K562 (cell line): ENCODE results near the gene DESI2. TPM values are rescaled to one million over a fixed set of nuclear protein-coding genes. Genes with fewer than 3 reads are reported as not detected.

ENCODE experiments used
- ATAC-seq: fragments of 200-7000 bp; cut with Tn5 transposase; 3 replicates; pipeline ENCODE4 v1.9.1; 2020; ENCODE audit warnings: moderate library complexity
- BruUV-seq: library from RNA; stranded (reverse); fragments of 400-500 nt; replicated peaks from 2 replicates; lab custom pipeline; 2021; lab: Mats Ljungman, UMichigan
- CTCF ChIA-PET: fragments of 300-600 bp; formaldehyde crosslinking; extraction: SDS; loops from one replicate; lab custom pipeline; 2021; ENCODE audit warnings: low intra/inter-chr PET ratio; lab: Yijun Ruan, JAX
- POLR2A ChIA-PET: fragments of 300-600, 350-650 bp; sonication (Branson Sonifier 250); formaldehyde crosslinking; extraction: SDS; loops from one replicate; lab custom pipeline; 2021; ENCODE audit warnings: antibody characterized with exemption, inconsistent platforms; lab: Yijun Ruan, JAX
- DNase-seq, 4 experiments: peaks; one replicate each; pipeline versions ENCODE4 v3.0.0 to v3.0.0-alpha.2; 2011 to 2018; ENCODE audit warnings: low spot score in 3 of 4, mixed read lengths in 3 of 4; ENCODE audit errors: extremely low read depth in 1 of 4
- FAIRE-seq: peaks from 2 replicates; lab custom pipeline; 2011; peaks lifted over from hg19 to GRCh38; lab: Jason Lieb, UNC
- H2AFZ ChIP-seq: 2 replicates; pipeline ENCODE4 v1.6.0; 2011; ENCODE audit warnings: low read depth, low read length, control low read depth, inconsistent platforms
- H3K27ac ChIP-seq: fragments of 200-600 bp; 3 replicates; pipeline ENCODE4 v1.8.0; 2011; ENCODE audit warnings: low read depth, mild to moderate bottlenecking, control low read depth, inconsistent platforms, low read length, moderate library complexity, mixed read lengths; ENCODE audit errors: extremely low read depth
- H3K27me3 ChIP-seq, 2 experiments: fragments of 300-600 bp in 1 of 2; 2 replicates in 1 of 2; 3 replicates in 1 of 2; pipeline versions ENCODE4 v1.6.0 to v1.8.0; 2011; ENCODE audit warnings: inconsistent platforms in 2 of 2, low read length in 2 of 2, mild to moderate bottlenecking in 1 of 2, mixed read lengths in 1 of 2, moderate library complexity in 1 of 2; ENCODE audit not compliant: control insufficient read depth in 2 of 2, insufficient read depth in 2 of 2
- H3K36me3 ChIP-seq: fragments of 300-600 bp; 3 replicates; pipeline ENCODE4 v1.8.0; 2011; ENCODE audit warnings: mild to moderate bottlenecking, low read length, inconsistent platforms; ENCODE audit not compliant: control insufficient read depth, insufficient read depth
- H3K4me1 ChIP-seq, 2 experiments: fragments of 200-600 bp in 1 of 2; replicated peaks in 1 of 2; 2 replicates in 1 of 2; 3 replicates in 1 of 2; pipeline versions ENCODE4 v1.5.1 to v1.8.0; 2011; ENCODE audit warnings: inconsistent platforms in 2 of 2, low read length in 2 of 2, mild to moderate bottlenecking in 1 of 2, mixed read lengths in 1 of 2, moderate library complexity in 1 of 2; ENCODE audit not compliant: control insufficient read depth in 2 of 2, insufficient read depth in 2 of 2
- H3K4me2 ChIP-seq: 2 replicates; pipeline ENCODE4 v1.6.1; 2011; ENCODE audit warnings: low read length, control low read depth, inconsistent platforms, mixed read lengths; ENCODE audit not compliant: insufficient read depth
- H3K4me3 ChIP-seq: fragments of 200-600 bp; sonication (generic), shearing (Covaris generic); 2 replicates; pipeline ENCODE4 v1.5.1; 2016; ENCODE audit warnings: control low read depth, inconsistent platforms
- H3K79me2 ChIP-seq: fragments of 200-600 bp; 3 replicates; pipeline ENCODE4 v1.8.0; 2011; ENCODE audit warnings: low read length, inconsistent platforms; ENCODE audit not compliant: control insufficient read depth, insufficient read depth
- H3K9ac ChIP-seq, 2 experiments: 2 replicates each; pipeline versions ENCODE4 v1.6.0 to v1.6.1; 2011; ENCODE audit warnings: low read depth in 2 of 2, low read length in 2 of 2, control low read depth in 1 of 2, inconsistent platforms in 1 of 2, mild to moderate bottlenecking in 1 of 2, mixed read lengths in 1 of 2; ENCODE audit not compliant: insufficient read depth in 1 of 2
- H3K9me1 ChIP-seq: one replicate; pipeline ENCODE4 v1.6.0; 2011; ENCODE audit warnings: inconsistent platforms, mild to moderate bottlenecking, low read length, moderate library complexity; ENCODE audit not compliant: control insufficient read depth, insufficient read depth
- H3K9me3 ChIP-seq: replicated peaks from 2 replicates; pipeline ENCODE4 v1.5.1; 2011; ENCODE audit warnings: low read depth, low read length, inconsistent platforms; ENCODE audit not compliant: control insufficient read depth, insufficient read depth
- H4K20me1 ChIP-seq: replicated peaks from 2 replicates; pipeline ENCODE4 v1.6.1; 2011; ENCODE audit warnings: low read length, inconsistent platforms, mixed read lengths; ENCODE audit not compliant: control insufficient read depth, insufficient read depth
- CBX2 ChIP-seq: fragments of 200-600 bp; sonication (generic); IDR thresholded peaks from one replicate; pipeline ENCODE4 v1.6.1; 2012; ENCODE audit warnings: mild to moderate bottlenecking, low read length, inconsistent platforms; ENCODE audit not compliant: insufficient read depth, poor library complexity, severe bottlenecking
- CBX8 ChIP-seq: fragments of 200-600 bp; sonication (generic); IDR thresholded peaks from 2 replicates; pipeline ENCODE4 v1.6.1; 2012; ENCODE audit warnings: borderline replicate concordance, mixed run types, low read depth, mild to moderate bottlenecking, moderate library complexity, mixed read lengths, low read length, control low read depth, inconsistent platforms; ENCODE audit not compliant: poor library complexity, severe bottlenecking; ENCODE audit errors: extremely low read depth
- CEBPG ChIP-seq, 3 experiments: fragments of 200-800 bp in 1 of 3; sonication (Bioruptor generic) in 1 of 3; sonication (generic) in 1 of 3; formaldehyde crosslinking in 1 of 3; IDR thresholded peaks in 2 of 3; conservative IDR thresholded peaks in 1 of 3; 2 replicates each; pipeline versions ENCODE4 v1.6.1 to v1.8.0; 2016 to 2022; ENCODE audit warnings: missing compliant biosample characterization in 2 of 3, missing genetic modification characterization in 2 of 3, mild to moderate bottlenecking in 1 of 3, missing genetic modification reagents in 1 of 3
- HINFP ChIP-seq: fragments of 450-650 bp; conservative IDR thresholded peaks from 2 replicates; pipeline ENCODE4 v1.6.1; 2016; ENCODE audit warnings: missing genetic modification characterization, low read depth, mild to moderate bottlenecking, control low read depth, missing compliant biosample characterization
- HNRNPUL1 ChIP-seq: fragments of 200-400 bp; formaldehyde crosslinking; IDR thresholded peaks from 2 replicates; pipeline ENCODE4 v1.6.1; 2017; ENCODE audit warnings: low read length
- JUND ChIP-seq, 2 experiments: IDR thresholded peaks; 2 replicates in 1 of 2; 3 replicates in 1 of 2; pipeline ENCODE4 v1.6.1; 2011; ENCODE audit warnings: borderline replicate concordance in 2 of 2, low read depth in 2 of 2, low read length in 2 of 2, improper control_type of control experiment in 1 of 2, missing biosample characterization in 1 of 2, missing genetic modification characterization in 1 of 2, missing genetic modification reagents in 1 of 2
- MEF2A ChIP-seq: IDR thresholded peaks from 2 replicates; pipeline ENCODE4 v1.6.1; 2011; ENCODE audit warnings: low read depth, mild to moderate bottlenecking, low read length, moderate library complexity; ENCODE audit not compliant: control insufficient read depth
- PURB ChIP-seq: sonication (generic); formaldehyde crosslinking; IDR thresholded peaks from 2 replicates; pipeline ENCODE4 v1.9.0; 2021; ENCODE audit warnings: low read depth, mild to moderate bottlenecking, missing genetic modification reagents
- PYGO2 ChIP-seq: fragments of 450-650 bp; IDR thresholded peaks from 2 replicates; pipeline ENCODE4 v1.6.1; 2016; ENCODE audit warnings: mild to moderate bottlenecking, missing genetic modification characterization, moderate library complexity, missing compliant biosample characterization
- RBM39 ChIP-seq: fragments of 200-400 bp; formaldehyde crosslinking; optimal IDR thresholded peaks from 2 replicates; pipeline ENCODE3; 2018; ENCODE audit warnings: low read depth, low read length
- RFX5 ChIP-seq: IDR thresholded peaks from 2 replicates; pipeline ENCODE4 v1.6.1; 2011; ENCODE audit warnings: low read depth, mild to moderate bottlenecking, improper control_type of control experiment, low read length
- WGBS: fragments of 100-300 bp; shearing (Covaris generic); methylation state at CpG from one replicate; pipeline ENCODE4 v1.1.6; 2016; ENCODE audit warnings: low coverage, mixed read lengths; ENCODE audit not compliant: insufficient coverage; ENCODE audit errors: missing lambda C conversion rate; 5-methylcytosine and 5-hydroxymethylcytosine counted together
- in situ Hi-C: fragments of 300-500 bp; cut with MboI; formaldehyde crosslinking; loops from 4 replicates; pipeline ENCODE4 v1.15.0; 2018; ENCODE audit warnings: inconsistent platforms, mixed read lengths
- intact Hi-C: fragments of 100-400 bp; cut with micrococcal nuclease; formaldehyde crosslinking; loops from 2 replicates; pipeline ENCODE4 v1.14.2; 2022
- polyA plus RNA-seq, 8 experiments: library from polyadenylated mRNA; depleted of rRNA in 4 of 8; stranded (reverse) in 5 of 8; unstranded in 3 of 8; fragments of >200 nt; fragmentation: Nextera tagmentation in 2 of 8; fragmentation: Illumina TruSeq in 1 of 8; extraction: Ambion mirVana in 2 of 8; extraction: Trizol in 1 of 8; gene quantifications; 2 replicates each; pipeline versions ENCODE4 v1.2.1 to v1.2.3, GENCODE V29; 2011 to 2014; ENCODE audit warnings: inconsistent platforms in 1 of 8, missing spikeins in 1 of 8
- total RNA-seq, 7 experiments: library from RNA; depleted of rRNA in 6 of 7; stranded (reverse); fragments of >200 nt in 6 of 7; fragmentation: Illumina TruSeq in 2 of 7; extraction: Trizol in 2 of 7; gene quantifications; 2 replicates each; pipeline versions ENCODE4 v1.2.1 to v1.2.3, GENCODE V29; 2011 to 2021; ENCODE audit warnings: low replicate concordance in 1 of 7
- TF ChIP-seq, protein P1 (sequence below): sonication (generic); formaldehyde crosslinking; IDR thresholded peaks from 2 replicates; pipeline ENCODE4 v1.8.0; 2022; ENCODE audit warnings: mild to moderate bottlenecking, missing genetic modification reagents

Gene DESI2
- total and polyA plus RNA-seq, 9 of the 15 experiments (the other 6 are each of a cell fraction or from before 2014, with no cell fraction given): 17.4 to 59.4 (median 38.4) TPM

- ChIA-PET CTCF (no interaction called here), POLR2A (interaction anchor here (0.5 to 1.2 kb wide), 3 partner anchors 12 to 622 kb away, joined by 3 read pairs; no protein-coding TSS in a partner anchor)
- 83% methylated on average over 1 of the region's 1 CpG for WGBS
- Histone ChIP-seq H3K4me2 (no peak overlapping the region), H3K36me3 (peaks cover 36% of the 10 kb centered on the region; the same call in 2 of the 3 replicates), H3K9ac (no peak overlapping the region), H3K79me2 (no peaks in the 10 kb centered on the region), H4K20me1 (no peaks in the 10 kb centered on the region), H3K9me1 (no peaks in the 10 kb centered on the region), H3K27me3 (no peaks in the 10 kb centered on the region), H3K4me1 (no peaks in the 10 kb centered on the region), H3K9me3 (no peaks in the 10 kb centered on the region), H3K4me3 (no peak overlapping the region), H3K27ac (no peak overlapping the region), H2AFZ (no peak overlapping the region)
- in situ Hi-C loops (no loop called here), intact Hi-C loops (no loop called here)
- DNase-seq: no peak
- BruUV-seq: no TSS peak
- FAIRE-seq: no peak
- TF ChIP-seq MEF2A (no peak), CEBPG (CRISPR knock-in tag; IDR thresholded peaks at IDR 0.05) (no peak), CEBPG (tag; conservative IDR thresholded peaks at IDR 0.05 in 1 of 2, IDR thresholded peaks at IDR 0.05 in 1 of 2) (no peak), PYGO2 (no peak), JUND (IDR thresholded peaks at IDR 0.05; ENCODE audit: borderline replicate concordance, low read depth, low read length) (no peak), JUND (tag; IDR thresholded peaks at IDR 0.05; ENCODE audit: borderline replicate concordance, low read depth, low read length) (no peak), RBM39 (no peak), CBX2 (no peak), CBX8 (no peak), RFX5 (no peak), PURB (CRISPR knock-in tag) (no peak), HNRNPUL1 (no peak), HINFP (tag) (no peak)
- TF ChIP-seq, protein P1, sequence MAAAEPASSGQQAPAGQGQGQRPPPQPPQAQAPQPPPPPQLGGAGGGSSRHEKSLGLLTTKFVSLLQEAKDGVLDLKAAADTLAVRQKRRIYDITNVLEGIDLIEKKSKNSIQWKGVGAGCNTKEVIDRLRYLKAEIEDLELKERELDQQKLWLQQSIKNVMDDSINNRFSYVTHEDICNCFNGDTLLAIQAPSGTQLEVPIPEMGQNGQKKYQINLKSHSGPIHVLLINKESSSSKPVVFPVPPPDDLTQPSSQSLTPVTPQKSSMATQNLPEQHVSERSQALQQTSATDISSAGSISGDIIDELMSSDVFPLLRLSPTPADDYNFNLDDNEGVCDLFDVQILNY (CRISPR knock-in tag): no peak
- ATAC-seq: no peak
Observed at GRCh38 chr1:244700808-244701207, 47.9 kb downstream of the DESI2 start.
